ENCODE data around the gene IFT122.
"Not testable (repeated sequence)": the region's sequence is repeated elsewhere in the genome, so short reads cannot be mapped to it uniquely, and the experiment has no call there.

The IFT122 gene, protein sequence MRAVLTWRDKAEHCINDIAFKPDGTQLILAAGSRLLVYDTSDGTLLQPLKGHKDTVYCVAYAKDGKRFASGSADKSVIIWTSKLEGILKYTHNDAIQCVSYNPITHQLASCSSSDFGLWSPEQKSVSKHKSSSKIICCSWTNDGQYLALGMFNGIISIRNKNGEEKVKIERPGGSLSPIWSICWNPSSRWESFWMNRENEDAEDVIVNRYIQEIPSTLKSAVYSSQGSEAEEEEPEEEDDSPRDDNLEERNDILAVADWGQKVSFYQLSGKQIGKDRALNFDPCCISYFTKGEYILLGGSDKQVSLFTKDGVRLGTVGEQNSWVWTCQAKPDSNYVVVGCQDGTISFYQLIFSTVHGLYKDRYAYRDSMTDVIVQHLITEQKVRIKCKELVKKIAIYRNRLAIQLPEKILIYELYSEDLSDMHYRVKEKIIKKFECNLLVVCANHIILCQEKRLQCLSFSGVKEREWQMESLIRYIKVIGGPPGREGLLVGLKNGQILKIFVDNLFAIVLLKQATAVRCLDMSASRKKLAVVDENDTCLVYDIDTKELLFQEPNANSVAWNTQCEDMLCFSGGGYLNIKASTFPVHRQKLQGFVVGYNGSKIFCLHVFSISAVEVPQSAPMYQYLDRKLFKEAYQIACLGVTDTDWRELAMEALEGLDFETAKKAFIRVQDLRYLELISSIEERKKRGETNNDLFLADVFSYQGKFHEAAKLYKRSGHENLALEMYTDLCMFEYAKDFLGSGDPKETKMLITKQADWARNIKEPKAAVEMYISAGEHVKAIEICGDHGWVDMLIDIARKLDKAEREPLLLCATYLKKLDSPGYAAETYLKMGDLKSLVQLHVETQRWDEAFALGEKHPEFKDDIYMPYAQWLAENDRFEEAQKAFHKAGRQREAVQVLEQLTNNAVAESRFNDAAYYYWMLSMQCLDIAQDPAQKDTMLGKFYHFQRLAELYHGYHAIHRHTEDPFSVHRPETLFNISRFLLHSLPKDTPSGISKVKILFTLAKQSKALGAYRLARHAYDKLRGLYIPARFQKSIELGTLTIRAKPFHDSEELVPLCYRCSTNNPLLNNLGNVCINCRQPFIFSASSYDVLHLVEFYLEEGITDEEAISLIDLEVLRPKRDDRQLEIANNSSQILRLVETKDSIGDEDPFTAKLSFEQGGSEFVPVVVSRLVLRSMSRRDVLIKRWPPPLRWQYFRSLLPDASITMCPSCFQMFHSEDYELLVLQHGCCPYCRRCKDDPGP

DNA sequence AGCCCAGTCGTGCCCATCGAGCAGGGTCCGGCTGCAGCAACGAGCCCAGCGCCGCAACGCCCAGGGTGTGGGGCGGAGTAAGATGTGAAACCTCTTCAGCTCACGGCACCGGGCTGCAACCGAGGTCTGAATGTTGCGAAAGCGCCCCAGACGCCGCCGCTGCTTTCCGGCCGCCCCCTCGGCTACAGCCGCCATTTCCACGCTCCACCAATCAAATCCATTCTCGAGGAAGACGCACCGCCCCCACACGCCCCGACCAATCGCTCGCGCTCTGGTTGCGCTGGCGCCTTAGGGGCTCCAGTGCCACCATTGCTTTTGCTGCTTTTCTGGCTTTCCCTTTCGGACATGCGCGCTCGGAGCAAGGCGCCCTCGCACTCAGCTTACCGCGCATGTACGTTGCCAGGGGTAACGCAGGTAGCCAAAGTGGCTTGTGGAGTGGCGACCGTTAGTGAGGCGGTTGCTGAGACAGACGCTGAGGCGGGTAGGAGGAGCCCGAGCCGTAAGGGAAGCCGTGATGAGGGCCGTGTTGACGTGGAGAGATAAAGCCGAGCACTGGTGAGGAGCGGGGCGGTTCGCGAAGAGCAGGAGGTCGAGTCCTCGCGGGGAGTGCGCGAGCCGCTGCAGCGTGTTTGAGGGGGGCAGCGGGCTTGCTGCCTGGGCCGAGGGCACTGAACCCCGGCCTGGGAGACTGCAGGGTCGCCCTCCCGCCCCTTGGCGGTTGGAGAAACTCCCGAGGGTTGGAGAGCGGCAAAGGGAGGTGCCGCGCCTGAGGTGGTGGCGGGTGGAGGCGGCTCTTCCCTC lies at the start of gene IFT122, which contains the start of gene MBD4:
Gene IFT122 (plus strand): TSS at position 408 of the 801 bp plus-strand sequence. CDS start 107 bp downstream, at position 515.
Gene MBD4 (minus strand): TSS at position 132 of the 801 bp plus-strand sequence. CDS start 115 bp downstream, at position 17.
- H3K9me3 Mint-ChIP-seq = no peaks in the 10 kb centered on the region
- H3K4me1 Mint-ChIP-seq (ENCODE audit: low read depth) = peaks cover 72% of the 10 kb centered on the region
- peaks cover 45% of the 10 kb centered on the region for H3K36me3 Mint-ChIP-seq (ENCODE audit: low read depth)
- H3K27me3 Mint-ChIP-seq = no peaks in the 10 kb centered on the region
- intact Hi-C loops (cut with micrococcal nuclease) = loop anchor here (1.0 to 5.0 kb wide), 2 partner anchors 41 to 137 kb away; no protein-coding TSS in a partner anchor
- H3K4me3 Mint-ChIP-seq = peak within 1 kb of the TSS; percentile 84
- peak within 1 kb of the TSS; percentile 92 for H3K27ac Mint-ChIP-seq

DNA sequence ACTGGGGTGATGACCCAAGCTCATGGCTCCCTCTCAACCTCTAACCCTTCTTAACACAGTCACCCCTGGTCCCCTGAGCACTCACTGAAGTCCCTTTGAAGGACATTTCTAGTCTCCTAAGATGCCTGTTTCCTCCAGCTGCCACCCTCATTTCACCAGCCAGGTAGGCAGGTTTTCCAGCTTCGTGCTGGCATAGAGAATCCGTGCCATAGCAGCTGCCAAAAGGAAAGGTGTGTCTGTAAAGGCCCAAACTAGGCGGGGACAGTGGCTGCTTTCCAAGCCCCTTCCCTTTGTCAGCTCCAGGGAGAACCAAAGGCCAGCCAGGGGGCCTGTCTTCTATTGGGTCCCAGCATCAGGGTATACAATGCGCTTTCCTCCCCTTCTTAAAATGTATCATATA lies 48.4 kb upstream of the IFT122 start:
- intact Hi-C loops (cut with micrococcal nuclease); H3K27ac Mint-ChIP-seq; H3K9me3 Mint-ChIP-seq; H3K27me3 Mint-ChIP-seq; H3K4me3 Mint-ChIP-seq: not testable (repeated sequence)
- peaks cover 11% of the 10 kb centered on the region for H3K4me1 Mint-ChIP-seq (ENCODE audit: low read depth)
- peaks cover 100% of the 10 kb centered on the region for H3K36me3 Mint-ChIP-seq (ENCODE audit: low read depth)

DNA sequence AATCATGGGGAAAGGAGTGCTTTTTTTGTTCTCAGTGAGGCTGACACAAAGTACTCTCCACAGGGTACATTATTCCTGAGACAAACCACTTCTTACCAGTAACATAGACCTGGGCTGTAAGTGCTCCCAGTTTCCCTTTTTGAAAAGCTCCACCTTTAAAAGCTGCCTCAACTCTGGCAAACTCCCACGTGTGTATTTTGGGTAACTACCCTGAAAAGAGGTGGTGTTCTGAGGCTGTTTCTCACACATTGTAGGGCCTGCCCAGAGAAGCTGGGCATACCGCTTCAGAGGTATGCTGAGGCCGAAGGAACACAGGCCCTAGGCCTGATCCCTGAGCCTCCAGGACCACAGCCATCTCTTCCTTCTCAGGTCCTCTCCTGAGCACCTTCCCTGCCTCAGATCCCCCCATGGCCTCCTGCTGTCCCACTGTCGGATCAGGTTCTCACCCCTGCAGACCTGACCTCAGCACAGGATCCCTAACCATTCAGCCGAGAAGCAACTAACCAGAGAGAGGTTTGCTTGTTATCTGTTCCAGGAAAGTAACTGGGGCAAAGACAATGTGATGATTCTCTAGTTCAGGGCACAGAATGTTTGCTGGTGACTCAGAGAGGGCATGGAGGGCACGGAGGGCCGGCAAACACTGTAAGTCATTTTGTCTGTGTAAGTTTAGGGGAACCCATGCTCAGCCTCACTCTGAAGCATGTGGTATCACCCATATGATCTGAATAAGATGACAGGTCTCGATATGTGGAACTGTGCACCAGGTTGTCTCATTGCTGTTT lies 47.7 kb upstream of the IFT122 start:
- H3K4me3 Mint-ChIP-seq; intact Hi-C loops (cut with micrococcal nuclease); H3K9me3 Mint-ChIP-seq; H3K27ac Mint-ChIP-seq; H3K27me3 Mint-ChIP-seq: not testable (repeated sequence)
- Mint-ChIP-seq H3K36me3 (ENCODE audit: low read depth) (peaks cover 100% of the 10 kb centered on the region), H3K4me1 (ENCODE audit: low read depth) (peaks cover 18% of the 10 kb centered on the region)

DNA sequence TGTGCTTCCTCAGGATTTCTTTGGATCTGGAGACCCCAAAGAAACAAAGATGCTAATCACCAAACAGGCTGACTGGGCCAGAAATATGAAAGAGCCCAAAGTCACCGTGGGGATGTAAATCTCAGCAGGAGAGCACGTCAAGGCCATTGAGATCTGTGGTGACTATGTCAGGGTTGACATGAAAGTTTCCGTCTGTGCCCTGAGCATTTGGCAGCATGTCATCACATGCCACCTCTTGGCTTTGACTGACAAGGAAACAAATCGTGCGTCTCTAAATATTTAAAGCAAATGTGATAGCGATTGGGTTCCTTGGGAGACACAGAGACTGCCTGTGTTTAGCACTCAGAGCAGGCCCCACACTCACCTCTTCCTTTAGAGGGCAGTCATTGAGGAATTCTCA lies 46.8 kb upstream of the IFT122 start:
- no peaks in the 10 kb centered on the region for H3K9me3 Mint-ChIP-seq

DNA sequence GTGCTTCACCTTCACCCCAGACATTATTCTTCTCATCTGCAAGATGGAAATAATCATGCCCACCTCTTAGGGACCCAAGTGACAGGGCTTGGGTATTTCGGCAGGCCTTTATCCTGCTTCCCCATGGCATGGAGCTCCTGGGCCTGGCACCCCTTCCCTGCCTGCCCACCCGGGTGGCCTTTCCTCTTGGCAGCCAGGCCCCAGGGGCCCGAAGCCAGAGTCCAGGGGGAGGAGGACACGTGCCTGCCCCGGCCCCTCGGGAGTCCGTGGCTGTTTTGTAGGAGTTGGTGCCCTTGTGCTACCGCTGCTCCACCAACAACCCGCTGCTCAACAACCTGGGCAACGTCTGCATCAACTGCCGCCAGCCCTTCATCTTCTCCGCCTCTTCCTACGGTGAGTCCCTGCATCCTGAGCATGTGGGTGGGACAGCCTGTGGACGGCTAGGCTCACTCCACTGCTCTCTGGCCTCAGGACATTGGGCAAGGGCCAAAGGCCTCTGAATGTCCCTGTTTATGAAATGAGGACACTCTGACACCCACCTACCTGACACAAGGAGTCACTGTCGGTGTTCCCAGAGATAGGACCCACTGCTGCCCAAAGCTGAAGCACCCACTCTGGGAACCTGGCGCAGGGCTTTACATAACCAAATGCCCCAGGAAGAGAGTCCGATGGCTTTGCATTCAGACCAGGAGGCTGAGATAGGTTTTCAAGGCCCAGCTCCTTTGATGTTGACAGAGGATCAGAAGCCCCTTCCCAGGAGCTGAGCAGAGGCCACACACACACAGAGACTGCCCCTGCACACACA lies 46.1 kb upstream of the IFT122 start:
- H3K4me3 Mint-ChIP-seq; intact Hi-C loops (cut with micrococcal nuclease); H3K27me3 Mint-ChIP-seq; H3K27ac Mint-ChIP-seq; H3K9me3 Mint-ChIP-seq: not testable (repeated sequence)
- peaks cover 33% of the 10 kb centered on the region for H3K4me1 Mint-ChIP-seq (ENCODE audit: low read depth)
- peaks cover 94% of the 10 kb centered on the region for H3K36me3 Mint-ChIP-seq (ENCODE audit: low read depth)

More for the DNA sequence above, 46.8 kb upstream of the IFT122 start:
- intact Hi-C loops (cut with micrococcal nuclease) = no loop called here
- H3K27ac Mint-ChIP-seq = no peak overlapping the region
- H3K36me3 Mint-ChIP-seq (ENCODE audit: low read depth) = peaks cover 95% of the 10 kb centered on the region
- no peak overlapping the region for H3K4me3 Mint-ChIP-seq
- peaks cover 28% of the 10 kb centered on the region for H3K4me1 Mint-ChIP-seq (ENCODE audit: low read depth)
- no peaks in the 10 kb centered on the region for H3K27me3 Mint-ChIP-seq

DNA sequence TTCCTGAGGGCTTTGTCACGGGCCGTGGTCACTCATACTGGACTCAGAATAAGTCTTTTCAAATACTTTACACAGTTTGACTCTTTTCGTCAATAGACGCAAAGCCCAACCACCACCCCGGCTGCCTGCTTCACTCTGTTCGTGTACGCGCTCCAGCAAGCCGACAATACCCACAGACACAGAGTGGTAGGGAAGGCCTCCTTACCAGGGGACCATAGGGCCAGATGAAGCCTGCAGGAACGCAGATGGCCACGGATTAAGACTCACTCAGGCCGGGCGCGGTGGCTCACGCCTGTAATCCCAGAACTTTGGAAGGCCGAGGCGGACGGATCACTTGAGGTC lies 41.2 kb upstream of the IFT122 start:
- Mint-ChIP-seq H3K27ac (peak overlapping the region; percentile 96), H3K27me3 (no peaks in the 10 kb centered on the region), H3K4me3 (peak overlapping the region; percentile 100), H3K36me3 (ENCODE audit: low read depth) (peaks cover 51% of the 10 kb centered on the region), H3K9me3 (no peaks in the 10 kb centered on the region), H3K4me1 (ENCODE audit: low read depth) (peaks cover 33% of the 10 kb centered on the region)
- intact Hi-C loops (cut with micrococcal nuclease) = loop anchor here (1.0 kb wide), 1 partner anchor 42 kb away; the partner anchor contains the start of gene IFT122

DNA sequence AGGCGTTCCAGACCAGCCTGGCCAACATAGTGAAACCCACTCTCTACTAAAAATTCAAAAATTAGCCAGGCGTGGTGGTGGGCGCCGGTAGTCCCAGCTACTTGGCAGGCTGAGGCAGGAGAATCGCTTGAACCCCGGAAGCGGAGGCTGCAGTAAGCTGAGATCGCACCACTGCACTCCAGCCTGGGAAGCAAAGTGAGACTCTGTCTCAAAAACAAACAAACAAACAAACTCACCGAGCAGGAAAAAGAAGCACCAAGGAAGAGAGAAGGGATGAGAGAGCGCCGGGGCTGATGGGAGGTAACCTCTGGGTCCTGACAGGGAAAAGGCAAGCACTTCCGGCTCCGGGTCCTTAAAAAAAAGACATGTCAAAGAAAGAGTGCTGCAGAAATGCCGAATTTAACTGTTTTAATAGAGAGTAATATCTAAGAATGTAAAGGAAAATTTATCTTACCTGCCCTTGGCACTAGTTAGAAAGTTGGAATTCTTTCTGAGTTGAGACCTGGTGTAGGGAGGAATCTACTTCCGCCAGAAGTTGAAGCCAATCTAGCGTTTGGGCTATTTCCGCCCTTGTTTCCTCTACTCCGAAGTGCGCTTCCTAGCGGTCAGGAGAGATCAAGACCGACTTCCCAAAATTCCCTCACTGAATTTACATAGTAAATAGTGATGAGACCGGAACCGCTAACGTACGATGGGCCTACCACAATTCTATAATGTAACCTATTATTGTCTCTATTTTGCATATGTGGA lies 40.7 kb upstream of the IFT122 start:
- H3K27me3 Mint-ChIP-seq = no peaks in the 10 kb centered on the region
- no peaks in the 10 kb centered on the region for H3K9me3 Mint-ChIP-seq
- peak overlapping the region; percentile 100 for H3K4me3 Mint-ChIP-seq
- peaks cover 33% of the 10 kb centered on the region for H3K4me1 Mint-ChIP-seq (ENCODE audit: low read depth)
- intact Hi-C loops (cut with micrococcal nuclease) = loop anchor here (1.0 kb wide), 1 partner anchor 41 kb away; the partner anchor contains the start of gene IFT122
- peaks cover 46% of the 10 kb centered on the region for H3K36me3 Mint-ChIP-seq (ENCODE audit: low read depth)
- peak overlapping the region; percentile 96 for H3K27ac Mint-ChIP-seq

DNA sequence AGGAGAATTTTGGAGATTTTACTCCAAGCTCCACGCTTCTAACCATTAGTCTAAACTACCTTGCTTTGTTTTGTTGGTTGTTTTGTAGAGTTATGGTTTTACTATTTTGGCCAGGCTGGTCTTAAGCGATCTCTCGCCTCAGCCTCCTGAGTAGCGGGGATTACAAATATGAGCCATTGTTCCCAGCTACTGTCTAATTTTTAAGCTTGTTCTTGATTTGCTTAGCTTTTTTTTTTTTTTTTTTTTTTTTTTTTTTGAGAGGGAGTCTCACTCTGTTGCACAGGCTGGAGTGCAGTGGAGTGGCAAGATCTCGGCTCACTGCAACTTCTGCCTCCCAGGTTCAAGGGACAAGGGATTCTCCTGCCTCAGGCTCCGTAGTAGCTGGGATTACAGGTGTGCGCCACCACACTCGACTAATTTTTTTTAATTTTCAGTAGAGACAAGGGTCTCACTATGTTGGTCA lies 40.1 kb upstream of the IFT122 start:
- H3K9me3 Mint-ChIP-seq = no peaks in the 10 kb centered on the region
- no peaks in the 10 kb centered on the region for H3K27me3 Mint-ChIP-seq

DNA sequence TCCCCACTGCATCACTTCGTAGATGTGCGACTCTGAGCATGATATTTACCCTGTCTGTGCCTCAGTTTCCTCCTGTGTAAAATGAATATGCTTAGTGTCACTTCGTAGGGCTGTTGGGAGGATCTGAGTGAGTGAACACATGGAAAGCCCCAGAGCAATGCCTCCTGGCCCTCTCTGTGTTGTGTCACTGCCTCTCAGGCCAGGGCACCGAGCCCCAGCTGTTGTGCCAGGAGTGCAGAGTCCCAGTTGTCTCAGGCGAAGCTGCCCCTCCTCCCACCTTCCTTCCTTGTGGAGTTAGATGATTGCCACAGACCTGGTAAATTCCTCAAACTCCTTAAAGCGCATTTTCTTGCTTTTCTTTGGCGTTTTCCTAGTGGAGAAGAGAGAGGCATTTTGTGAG lies 37.8 kb upstream of the IFT122 start:
- H3K4me3 Mint-ChIP-seq = no peak overlapping the region
- H3K27me3 Mint-ChIP-seq = no peaks in the 10 kb centered on the region
- no peaks in the 10 kb centered on the region for H3K9me3 Mint-ChIP-seq
- H3K27ac Mint-ChIP-seq = no peak overlapping the region
- peaks cover 17% of the 10 kb centered on the region for H3K36me3 Mint-ChIP-seq (ENCODE audit: low read depth)
- intact Hi-C loops (cut with micrococcal nuclease) = no loop called here
- peaks cover 17% of the 10 kb centered on the region for H3K4me1 Mint-ChIP-seq (ENCODE audit: low read depth)

More for the DNA sequence above, 40.1 kb upstream of the IFT122 start:
- H3K4me1 Mint-ChIP-seq (ENCODE audit: low read depth) = peaks cover 33% of the 10 kb centered on the region
- intact Hi-C loops (cut with micrococcal nuclease) = loop anchor here (1.0 kb wide), 1 partner anchor 40 kb away; the partner anchor contains the start of gene IFT122
- peak overlapping the region; percentile 96 for H3K27ac Mint-ChIP-seq
- H3K36me3 Mint-ChIP-seq (ENCODE audit: low read depth) = peaks cover 39% of the 10 kb centered on the region
- H3K4me3 Mint-ChIP-seq = no peak overlapping the region

DNA sequence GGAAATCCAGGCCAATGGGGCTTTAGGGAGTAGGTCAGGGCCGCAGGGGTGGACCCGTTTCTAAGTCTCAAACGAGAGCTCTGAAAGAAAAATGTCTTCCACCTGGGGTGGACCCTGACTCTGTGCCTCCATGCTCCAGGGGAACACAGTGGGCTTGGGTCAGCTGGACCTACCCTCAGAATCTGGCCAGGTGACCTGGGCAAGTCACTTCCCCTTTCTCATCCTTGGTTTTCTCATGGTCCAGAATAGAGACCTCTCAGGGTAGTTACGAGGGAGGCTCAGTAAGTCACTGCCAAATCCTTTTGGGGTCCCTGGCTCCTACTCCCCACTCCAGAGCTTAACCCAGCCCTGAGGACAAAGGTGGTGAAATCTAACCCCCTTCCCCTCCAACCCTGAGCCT lies 37.4 kb upstream of the IFT122 start:
- intact Hi-C loops (cut with micrococcal nuclease) = no loop called here
- peaks cover 12% of the 10 kb centered on the region for H3K4me1 Mint-ChIP-seq (ENCODE audit: low read depth)
- no peak overlapping the region for H3K4me3 Mint-ChIP-seq
- H3K9me3 Mint-ChIP-seq = no peaks in the 10 kb centered on the region
- no peaks in the 10 kb centered on the region for H3K27me3 Mint-ChIP-seq
- no peak overlapping the region for H3K27ac Mint-ChIP-seq
- peaks cover 13% of the 10 kb centered on the region for H3K36me3 Mint-ChIP-seq (ENCODE audit: low read depth)

DNA sequence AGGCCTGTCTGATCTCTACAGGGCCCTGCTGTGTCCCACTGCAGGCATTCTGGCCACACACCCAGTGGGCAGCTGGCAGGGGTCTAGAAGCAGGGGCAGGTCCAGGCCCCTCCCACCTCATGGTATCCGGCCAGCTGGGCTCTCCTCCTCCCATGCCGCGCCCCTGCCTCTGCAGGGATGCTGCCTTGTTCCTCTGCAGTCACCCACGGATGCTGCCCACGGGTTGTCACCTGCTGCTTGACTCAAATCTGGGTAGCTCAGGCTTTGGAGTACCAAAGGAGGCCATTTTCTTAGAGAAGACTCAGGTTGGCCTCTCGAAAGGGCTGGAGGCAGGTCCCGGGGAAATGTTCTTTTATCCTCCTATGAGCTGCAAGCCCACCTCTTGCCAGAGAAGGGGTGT lies 36.6 kb upstream of the IFT122 start:
- intact Hi-C loops (cut with micrococcal nuclease) = no loop called here
- Mint-ChIP-seq H3K9me3 (no peaks in the 10 kb centered on the region), H3K27ac (no peak overlapping the region), H3K27me3 (no peaks in the 10 kb centered on the region), H3K4me3 (no peak overlapping the region), H3K36me3 (ENCODE audit: low read depth) (peaks cover 10% of the 10 kb centered on the region), H3K4me1 (ENCODE audit: low read depth) (peaks cover 4% of the 10 kb centered on the region)

All from dendritic cell treated with granulocyte-macrophage colony-stimulating factor and Interleukin-4, amounts not matched to agents 40 ng/mL and 50 ng/mL, for 4 days (primary cell).